Right hindlimb (tissue), 1 donor: ENCODE measurements around the gene WDR3.
"Not testable (repeated sequence)": the region's sequence is repeated elsewhere in the genome, so short reads cannot be mapped to it uniquely, and the experiment has no call there.

Experiments used
- DNase-seq: peaks from one replicate; pipeline ENCODE4 v3.0.0-alpha.2; 2018

Gene WDR3

GRCh38 chr1:117929343-117930172 lies at the start of gene WDR3, which contains the start of gene GDAP2:
Gene WDR3, plus strand, starts transcription at chr1:117929739. Its CDS starts 3,581 bp downstream, at chr1:117933320.
Gene GDAP2, minus strand, starts transcription at chr1:117929621. Its CDS starts 9,264 bp downstream, at chr1:117920357.
- peak; percentile 98 for DNase-seq

- no peak for DNase-seq
Observed at GRCh38 chr1:117883616-117884015, 45.9 kb upstream of the WDR3 start.

- no peak for DNase-seq
Observed at GRCh38 chr1:117886101-117886795, 43.3 kb upstream of the WDR3 start.

GRCh38 chr1:117890452-117890851 lies 39.1 kb upstream of the WDR3 start:
- no peak for DNase-seq

- no peak for DNase-seq
Observed at GRCh38 chr1:117892512-117892911, 37.0 kb upstream of the WDR3 start.

- no peak for DNase-seq
Observed at GRCh38 chr1:117894078-117894477, 35.5 kb upstream of the WDR3 start.

- DNase-seq, result peak; percentile 71
Observed at GRCh38 chr1:117895482-117896114, 33.9 kb upstream of the WDR3 start.

- DNase-seq, result no peak
Observed at GRCh38 chr1:117897551-117897950, 32.0 kb upstream of the WDR3 start.

GRCh38 chr1:117899801-117900200 lies 29.7 kb upstream of the WDR3 start:
- no peak for DNase-seq

GRCh38 chr1:117902944-117903343 lies 26.6 kb upstream of the WDR3 start:
- DNase-seq, result no peak

GRCh38 chr1:117904485-117904884 lies 25.1 kb upstream of the WDR3 start:
- no peak for DNase-seq

- no peak for DNase-seq
Observed at GRCh38 chr1:117905019-117905418, 24.5 kb upstream of the WDR3 start.

GRCh38 chr1:117911051-117911450 lies 18.5 kb upstream of the WDR3 start:
- DNase-seq, result no peak

- no peak for DNase-seq
Observed at GRCh38 chr1:117919376-117919775, 10.2 kb upstream of the WDR3 start.

GRCh38 chr1:117921991-117922390 lies 7.5 kb upstream of the WDR3 start:
- DNase-seq, result no peak

- not testable (repeated sequence) for DNase-seq
Observed at GRCh38 chr1:117922717-117923116, 6.8 kb upstream of the WDR3 start.

- no peak for DNase-seq
Observed at GRCh38 chr1:117925981-117926380, 3.6 kb upstream of the WDR3 start.

GRCh38 chr1:117928881-117929342 lies 627 bp upstream of the WDR3 start:
- no peak for DNase-seq

- no peak for DNase-seq
Observed at GRCh38 chr1:117930173-117930447, 571 bp downstream of the WDR3 start.

- DNase-seq, result no peak
Observed at GRCh38 chr1:117930484-117930883, 945 bp downstream of the WDR3 start.

- no peak for DNase-seq
Observed at GRCh38 chr1:117932576-117932975, 3.0 kb downstream of the WDR3 start.

GRCh38 chr1:117933769-117934168 lies 4.2 kb downstream of the WDR3 start:
- DNase-seq, result no peak

- no peak for DNase-seq
Observed at GRCh38 chr1:117942293-117942692, 12.8 kb downstream of the WDR3 start.

- no peak for DNase-seq
Observed at GRCh38 chr1:117952386-117952785, 22.8 kb downstream of the WDR3 start.
